ENCODE data around the gene YJU2. TPM values are rescaled to one million over a fixed set of nuclear protein-coding genes. Genes with fewer than 3 reads are reported as not detected.

Gene YJU2
- total and polyA plus RNA-seq, 2 experiments from 2014 or later: 28.8 to 33.4 TPM

DNA sequence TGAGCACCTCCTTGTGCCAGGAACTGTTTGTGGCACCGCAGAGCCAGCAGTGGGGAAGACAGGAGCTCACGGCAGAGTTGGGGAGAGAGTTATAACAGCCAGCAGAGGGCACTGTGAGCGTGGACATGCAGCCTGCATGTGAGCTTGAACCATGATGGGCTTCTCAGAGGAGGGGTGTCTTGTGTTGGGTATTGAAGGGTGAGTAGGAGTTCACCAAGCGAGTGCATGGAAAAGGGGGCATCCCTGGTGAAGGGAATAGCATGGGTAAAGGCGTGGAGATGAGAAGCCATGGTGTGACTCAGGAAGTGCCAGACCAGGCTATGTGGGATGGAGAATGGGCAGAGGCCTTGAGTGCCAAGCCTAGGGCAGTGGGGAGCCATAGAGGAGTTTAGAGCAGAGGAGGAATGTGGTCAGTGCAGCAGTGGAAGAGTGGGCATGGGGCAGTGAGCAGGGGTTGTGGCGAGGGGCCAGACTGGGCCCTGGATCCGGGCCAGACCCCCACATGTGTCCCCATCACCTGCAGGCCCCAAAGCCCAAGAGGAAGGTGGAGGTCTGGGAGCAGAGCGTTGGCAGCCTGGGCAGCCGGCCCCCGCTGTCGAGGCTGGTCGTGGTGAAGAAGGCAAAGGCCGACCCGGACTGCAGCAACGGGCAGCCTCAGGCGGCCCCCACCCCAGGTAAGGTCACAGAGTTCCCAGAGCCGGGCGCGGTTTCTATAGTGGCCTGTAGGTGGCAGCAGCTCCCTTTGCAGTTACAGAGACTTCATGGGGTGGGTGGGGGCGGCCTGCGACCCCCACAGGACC lies 20.4 kb downstream of the YJU2 start:
- H2AFZ ChIP-seq: no peak overlapping the region
- no peaks in the 10 kb centered on the region; the same call in 1 of the 2 replicates for H4K20me1 ChIP-seq (replicated peaks; ENCODE audit: insufficient read depth)
- H3K36me3 ChIP-seq (ENCODE audit: insufficient read depth): no peaks in the 10 kb centered on the region; the same call in 1 of the 2 replicates
- Mint-ChIP-seq H3K27ac (no peak overlapping the region), H3K27me3 (ENCODE audit: insufficient read depth, low read depth, poor library complexity) (peaks cover 13% of the 10 kb centered on the region), H3K4me3 (no peak overlapping the region), H3K4me1 (0 out of 3 replicates have a peak, but pooled peaks cover 3% of the 10 kb centered on the region), H3K9me3 (no peaks in the 10 kb centered on the region), H3K36me3 (ENCODE audit: low read depth) (peaks cover 39% of the 10 kb centered on the region)
- H3K4me3 ChIP-seq: no peak overlapping the region
- H3K9me2 ChIP-seq (ENCODE audit: insufficient read depth): no peaks in the 10 kb centered on the region
- H3K79me2 ChIP-seq (replicated peaks; ENCODE audit: insufficient read depth): no peaks in the 10 kb centered on the region
- H3K27me3 ChIP-seq (ENCODE audit: insufficient read depth): no peaks in the 10 kb centered on the region
- peak; percentile 95 for ATAC-seq
- TF ChIP-seq, protein P1, sequence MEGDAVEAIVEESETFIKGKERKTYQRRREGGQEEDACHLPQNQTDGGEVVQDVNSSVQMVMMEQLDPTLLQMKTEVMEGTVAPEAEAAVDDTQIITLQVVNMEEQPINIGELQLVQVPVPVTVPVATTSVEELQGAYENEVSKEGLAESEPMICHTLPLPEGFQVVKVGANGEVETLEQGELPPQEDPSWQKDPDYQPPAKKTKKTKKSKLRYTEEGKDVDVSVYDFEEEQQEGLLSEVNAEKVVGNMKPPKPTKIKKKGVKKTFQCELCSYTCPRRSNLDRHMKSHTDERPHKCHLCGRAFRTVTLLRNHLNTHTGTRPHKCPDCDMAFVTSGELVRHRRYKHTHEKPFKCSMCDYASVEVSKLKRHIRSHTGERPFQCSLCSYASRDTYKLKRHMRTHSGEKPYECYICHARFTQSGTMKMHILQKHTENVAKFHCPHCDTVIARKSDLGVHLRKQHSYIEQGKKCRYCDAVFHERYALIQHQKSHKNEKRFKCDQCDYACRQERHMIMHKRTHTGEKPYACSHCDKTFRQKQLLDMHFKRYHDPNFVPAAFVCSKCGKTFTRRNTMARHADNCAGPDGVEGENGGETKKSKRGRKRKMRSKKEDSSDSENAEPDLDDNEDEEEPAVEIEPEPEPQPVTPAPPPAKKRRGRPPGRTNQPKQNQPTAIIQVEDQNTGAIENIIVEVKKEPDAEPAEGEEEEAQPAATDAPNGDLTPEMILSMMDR (conservative IDR thresholded peaks at IDR 0.05; ENCODE audit: low read depth in 2 of 2): peak; percentile 90 to 97
- TF ChIP-seq ZNF462 (CRISPR knock-in tag; IDR thresholded peaks at IDR 0.05): no peak
- TF ChIP-seq NANOG (IDR thresholded peaks at IDR 0.05; ENCODE audit: borderline replicate concordance): no peak
- no peak for TF ChIP-seq CREB1 (CRISPR knock-in tag; IDR thresholded peaks at IDR 0.05; ENCODE audit: low read depth)
- no peak for TF ChIP-seq ZNF114 (CRISPR knock-in tag; IDR thresholded peaks at IDR 0.05)
- H3K4me2 ChIP-seq: no peak overlapping the region
- no peaks in the 10 kb centered on the region for H3K4me1 ChIP-seq (ENCODE audit: insufficient read depth)
- H3F3A ChIP-seq (replicated peaks; ENCODE audit: low read depth): no peaks in the 10 kb centered on the region; the same call in 1 of the 2 replicates
- DNase-seq (ENCODE audit: low spot score): peak; percentile 93
- H3K27ac ChIP-seq (ENCODE audit: low read depth): no peak overlapping the region
